K562 (cell line): ENCODE results near the gene MATCAP1. TPM values are rescaled to one million over a fixed set of nuclear protein-coding genes. Genes with fewer than 3 reads are reported as not detected.

Experiments used
- KLF13 ChIP-seq: fragments of 450-650 bp; IDR thresholded peaks from 2 replicates; pipeline ENCODE4 v1.6.1; 2016; ENCODE audit warnings: missing genetic modification characterization, low read depth, mild to moderate bottlenecking, missing compliant biosample characterization, moderate library complexity, borderline replicate concordance
- SMARCB1 ChIP-seq: IDR thresholded peaks from 2 replicates; pipeline ENCODE4 v1.6.1; 2011; ENCODE audit warnings: improper control_type of control experiment, low read depth; ENCODE audit not compliant: insufficient read length
- TGIF2 ChIP-seq: sonication (generic); formaldehyde crosslinking; IDR thresholded peaks from 2 replicates; pipeline ENCODE4 v1.8.1; 2022; ENCODE audit warnings: mild to moderate bottlenecking, missing genetic modification reagents, moderate library complexity
- ZFP30 ChIP-seq: fragments of 250-450 bp; sonication (Bioruptor Pico); IDR thresholded peaks from 2 replicates; pipeline ENCODE4 v1.8.0; 2022; ENCODE audit warnings: moderate library complexity, mild to moderate bottlenecking, inconsistent platforms, borderline replicate concordance
- ZNF507 ChIP-seq: conservative IDR thresholded peaks from 2 replicates; pipeline ENCODE4 v1.6.1; 2017; ENCODE audit warnings: missing genetic modification characterization, missing compliant biosample characterization
- ZNF778 ChIP-seq: fragments of 450-650 bp; formaldehyde crosslinking; IDR thresholded peaks from 2 replicates; pipeline ENCODE4 v1.4.0; 2020; ENCODE audit warnings: mild to moderate bottlenecking, moderate library complexity
- polyA plus RNA-seq, 8 experiments: library from polyadenylated mRNA; depleted of rRNA in 4 of 8; stranded (reverse) in 5 of 8; unstranded in 3 of 8; fragments of >200 nt; fragmentation: Nextera tagmentation in 2 of 8; fragmentation: Illumina TruSeq in 1 of 8; extraction: Ambion mirVana in 2 of 8; extraction: Trizol in 1 of 8; gene quantifications; 2 replicates each; pipeline versions ENCODE4 v1.2.1 to v1.2.3, GENCODE V29; 2011 to 2014; ENCODE audit warnings: inconsistent platforms in 1 of 8, missing spikeins in 1 of 8
- total RNA-seq, 7 experiments: library from RNA; depleted of rRNA in 6 of 7; stranded (reverse); fragments of >200 nt in 6 of 7; fragmentation: Illumina TruSeq in 2 of 7; extraction: Trizol in 2 of 7; gene quantifications; 2 replicates each; pipeline versions ENCODE4 v1.2.1 to v1.2.3, GENCODE V29; 2011 to 2021; ENCODE audit warnings: low replicate concordance in 1 of 7
- TF ChIP-seq, protein P1 (sequence below): IDR thresholded peaks from 2 replicates; pipeline ENCODE4 v1.6.1; 2011; ENCODE audit warnings: borderline replicate concordance, low read depth, mild to moderate bottlenecking, moderate library complexity, low read length; ENCODE audit not compliant: insufficient read depth, poor library complexity, severe bottlenecking
- TF ChIP-seq, protein P2 (sequence below), 2 experiments: fragments of 450-650 bp; formaldehyde crosslinking in 1 of 2; IDR thresholded peaks; 2 replicates each; pipeline versions ENCODE4 v1.4.0 to v1.6.1; 2014 to 2020; ENCODE audit warnings: mild to moderate bottlenecking in 2 of 2, borderline replicate concordance in 1 of 2, low read depth in 1 of 2
- TF ChIP-seq, protein P3 (sequence below), 3 experiments: IDR thresholded peaks in 2 of 3; conservative IDR thresholded peaks in 1 of 3; 2 replicates each; pipeline ENCODE4 v1.5.1; 2011 to 2012; ENCODE audit warnings: low read length in 3 of 3, mild to moderate bottlenecking in 3 of 3, control low read depth in 2 of 3, improper control_type of control experiment in 1 of 3, inconsistent platforms in 1 of 3, low read depth in 1 of 3, mixed read lengths in 1 of 3, moderate library complexity in 1 of 3; ENCODE audit not compliant: insufficient read depth in 2 of 3
- TF ChIP-seq, protein P4 (sequence below): sonication (generic); formaldehyde crosslinking; IDR thresholded peaks from 2 replicates; pipeline ENCODE4 v1.8.0; 2022; ENCODE audit warnings: missing genetic modification reagents, mild to moderate bottlenecking, borderline replicate concordance
- TF ChIP-seq, protein P5 (sequence below): fragments of 450-650 bp; formaldehyde crosslinking; IDR thresholded peaks from 2 replicates; pipeline ENCODE4 v1.4.0; 2020; ENCODE audit warnings: mild to moderate bottlenecking, moderate library complexity

MATCAP1 gene
- total and polyA plus RNA-seq, 9 of the 15 experiments (the other 6 are each of a cell fraction or from before 2014, with no cell fraction given): 3.4 to 20.5 (median 10.3) TPM

DNA sequence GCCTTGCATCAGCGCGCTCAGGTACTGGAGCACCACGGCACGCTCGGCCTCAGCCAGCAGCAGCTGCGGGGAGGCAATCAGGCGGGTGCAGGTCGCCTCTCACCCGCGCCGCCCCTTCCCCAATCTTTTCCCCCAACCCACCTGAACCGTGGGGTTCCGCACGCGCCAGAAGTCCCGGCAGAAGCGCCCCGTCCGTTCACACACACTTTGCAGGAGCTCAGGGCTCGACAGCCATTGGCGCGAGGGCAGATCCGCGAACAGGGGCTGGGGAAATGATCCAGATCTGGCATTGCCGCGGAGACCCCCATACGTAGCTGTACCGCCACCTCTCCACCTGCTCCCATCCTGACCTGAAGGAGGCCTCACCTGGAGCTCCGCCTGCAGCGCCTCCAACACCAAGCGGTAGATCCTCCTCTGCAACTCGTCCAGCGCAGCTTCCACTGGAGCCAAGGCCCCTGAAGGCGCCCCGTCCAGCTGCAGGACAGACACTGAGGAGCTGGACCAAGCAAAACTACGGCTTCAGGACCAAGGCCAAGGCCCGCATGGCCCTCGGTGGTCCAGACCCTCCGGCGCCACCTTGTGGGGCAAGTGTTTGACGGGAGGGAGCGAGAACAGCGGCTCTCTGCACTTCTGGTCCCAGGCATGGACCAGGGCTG lies 1.4 kb upstream of the MATCAP1 start (continued):
- TF ChIP-seq, protein P1, sequence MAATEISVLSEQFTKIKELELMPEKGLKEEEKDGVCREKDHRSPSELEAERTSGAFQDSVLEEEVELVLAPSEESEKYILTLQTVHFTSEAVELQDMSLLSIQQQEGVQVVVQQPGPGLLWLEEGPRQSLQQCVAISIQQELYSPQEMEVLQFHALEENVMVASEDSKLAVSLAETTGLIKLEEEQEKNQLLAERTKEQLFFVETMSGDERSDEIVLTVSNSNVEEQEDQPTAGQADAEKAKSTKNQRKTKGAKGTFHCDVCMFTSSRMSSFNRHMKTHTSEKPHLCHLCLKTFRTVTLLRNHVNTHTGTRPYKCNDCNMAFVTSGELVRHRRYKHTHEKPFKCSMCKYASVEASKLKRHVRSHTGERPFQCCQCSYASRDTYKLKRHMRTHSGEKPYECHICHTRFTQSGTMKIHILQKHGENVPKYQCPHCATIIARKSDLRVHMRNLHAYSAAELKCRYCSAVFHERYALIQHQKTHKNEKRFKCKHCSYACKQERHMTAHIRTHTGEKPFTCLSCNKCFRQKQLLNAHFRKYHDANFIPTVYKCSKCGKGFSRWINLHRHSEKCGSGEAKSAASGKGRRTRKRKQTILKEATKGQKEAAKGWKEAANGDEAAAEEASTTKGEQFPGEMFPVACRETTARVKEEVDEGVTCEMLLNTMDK: peak; percentile 98
- TF ChIP-seq ZNF778 (CRISPR knock-in tag) (no peak), ZFP30 (CRISPR knock-in tag) (no peak), TGIF2 (peak; percentile 90), ZNF507 (tag) (no peak), SMARCB1 (peak; percentile 65), KLF13 (tag) (no peak)
- TF ChIP-seq, protein P2, sequence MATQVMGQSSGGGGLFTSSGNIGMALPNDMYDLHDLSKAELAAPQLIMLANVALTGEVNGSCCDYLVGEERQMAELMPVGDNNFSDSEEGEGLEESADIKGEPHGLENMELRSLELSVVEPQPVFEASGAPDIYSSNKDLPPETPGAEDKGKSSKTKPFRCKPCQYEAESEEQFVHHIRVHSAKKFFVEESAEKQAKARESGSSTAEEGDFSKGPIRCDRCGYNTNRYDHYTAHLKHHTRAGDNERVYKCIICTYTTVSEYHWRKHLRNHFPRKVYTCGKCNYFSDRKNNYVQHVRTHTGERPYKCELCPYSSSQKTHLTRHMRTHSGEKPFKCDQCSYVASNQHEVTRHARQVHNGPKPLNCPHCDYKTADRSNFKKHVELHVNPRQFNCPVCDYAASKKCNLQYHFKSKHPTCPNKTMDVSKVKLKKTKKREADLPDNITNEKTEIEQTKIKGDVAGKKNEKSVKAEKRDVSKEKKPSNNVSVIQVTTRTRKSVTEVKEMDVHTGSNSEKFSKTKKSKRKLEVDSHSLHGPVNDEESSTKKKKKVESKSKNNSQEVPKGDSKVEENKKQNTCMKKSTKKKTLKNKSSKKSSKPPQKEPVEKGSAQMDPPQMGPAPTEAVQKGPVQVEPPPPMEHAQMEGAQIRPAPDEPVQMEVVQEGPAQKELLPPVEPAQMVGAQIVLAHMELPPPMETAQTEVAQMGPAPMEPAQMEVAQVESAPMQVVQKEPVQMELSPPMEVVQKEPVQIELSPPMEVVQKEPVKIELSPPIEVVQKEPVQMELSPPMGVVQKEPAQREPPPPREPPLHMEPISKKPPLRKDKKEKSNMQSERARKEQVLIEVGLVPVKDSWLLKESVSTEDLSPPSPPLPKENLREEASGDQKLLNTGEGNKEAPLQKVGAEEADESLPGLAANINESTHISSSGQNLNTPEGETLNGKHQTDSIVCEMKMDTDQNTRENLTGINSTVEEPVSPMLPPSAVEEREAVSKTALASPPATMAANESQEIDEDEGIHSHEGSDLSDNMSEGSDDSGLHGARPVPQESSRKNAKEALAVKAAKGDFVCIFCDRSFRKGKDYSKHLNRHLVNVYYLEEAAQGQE (IDR thresholded peaks at IDR 0.05; ENCODE audit: borderline replicate concordance): peak; percentile 100
- TF ChIP-seq, protein P2 (CRISPR knock-in tag; IDR thresholded peaks at IDR 0.05; ENCODE audit: low read depth): peak; percentile 99
- TF ChIP-seq, protein P3, sequence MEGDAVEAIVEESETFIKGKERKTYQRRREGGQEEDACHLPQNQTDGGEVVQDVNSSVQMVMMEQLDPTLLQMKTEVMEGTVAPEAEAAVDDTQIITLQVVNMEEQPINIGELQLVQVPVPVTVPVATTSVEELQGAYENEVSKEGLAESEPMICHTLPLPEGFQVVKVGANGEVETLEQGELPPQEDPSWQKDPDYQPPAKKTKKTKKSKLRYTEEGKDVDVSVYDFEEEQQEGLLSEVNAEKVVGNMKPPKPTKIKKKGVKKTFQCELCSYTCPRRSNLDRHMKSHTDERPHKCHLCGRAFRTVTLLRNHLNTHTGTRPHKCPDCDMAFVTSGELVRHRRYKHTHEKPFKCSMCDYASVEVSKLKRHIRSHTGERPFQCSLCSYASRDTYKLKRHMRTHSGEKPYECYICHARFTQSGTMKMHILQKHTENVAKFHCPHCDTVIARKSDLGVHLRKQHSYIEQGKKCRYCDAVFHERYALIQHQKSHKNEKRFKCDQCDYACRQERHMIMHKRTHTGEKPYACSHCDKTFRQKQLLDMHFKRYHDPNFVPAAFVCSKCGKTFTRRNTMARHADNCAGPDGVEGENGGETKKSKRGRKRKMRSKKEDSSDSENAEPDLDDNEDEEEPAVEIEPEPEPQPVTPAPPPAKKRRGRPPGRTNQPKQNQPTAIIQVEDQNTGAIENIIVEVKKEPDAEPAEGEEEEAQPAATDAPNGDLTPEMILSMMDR (IDR thresholded peaks at IDR 0.05 in 2 of 3, conservative IDR thresholded peaks at IDR 0.05 in 1 of 3; ENCODE audit: insufficient read depth in 2 of 3, low read depth in 1 of 3, low read length in 3 of 3): peak; percentile 88 to 96 (median 91)
- TF ChIP-seq, protein P4, sequence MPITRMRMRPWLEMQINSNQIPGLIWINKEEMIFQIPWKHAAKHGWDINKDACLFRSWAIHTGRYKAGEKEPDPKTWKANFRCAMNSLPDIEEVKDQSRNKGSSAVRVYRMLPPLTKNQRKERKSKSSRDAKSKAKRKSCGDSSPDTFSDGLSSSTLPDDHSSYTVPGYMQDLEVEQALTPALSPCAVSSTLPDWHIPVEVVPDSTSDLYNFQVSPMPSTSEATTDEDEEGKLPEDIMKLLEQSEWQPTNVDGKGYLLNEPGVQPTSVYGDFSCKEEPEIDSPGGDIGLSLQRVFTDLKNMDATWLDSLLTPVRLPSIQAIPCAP: 0 out of 2 replicates have a peak, but pooled peaks have one; percentile 72
- TF ChIP-seq, protein P5, sequence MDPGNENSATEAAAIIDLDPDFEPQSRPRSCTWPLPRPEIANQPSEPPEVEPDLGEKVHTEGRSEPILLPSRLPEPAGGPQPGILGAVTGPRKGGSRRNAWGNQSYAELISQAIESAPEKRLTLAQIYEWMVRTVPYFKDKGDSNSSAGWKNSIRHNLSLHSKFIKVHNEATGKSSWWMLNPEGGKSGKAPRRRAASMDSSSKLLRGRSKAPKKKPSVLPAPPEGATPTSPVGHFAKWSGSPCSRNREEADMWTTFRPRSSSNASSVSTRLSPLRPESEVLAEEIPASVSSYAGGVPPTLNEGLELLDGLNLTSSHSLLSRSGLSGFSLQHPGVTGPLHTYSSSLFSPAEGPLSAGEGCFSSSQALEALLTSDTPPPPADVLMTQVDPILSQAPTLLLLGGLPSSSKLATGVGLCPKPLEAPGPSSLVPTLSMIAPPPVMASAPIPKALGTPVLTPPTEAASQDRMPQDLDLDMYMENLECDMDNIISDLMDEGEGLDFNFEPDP (CRISPR knock-in tag): no peak
